Stimulated activated CD4-positive, alpha-beta T cell treated with anti-CD3 and anti-CD28 coated beads, TNF-alpha, amount 100 ng/mL, for 24 hours (primary cell): ENCODE results near the gene PPIL1.

ENCODE experiments used
- DNase-seq, 3 experiments: peaks; one replicate each; pipeline ENCODE4 v3.0.0-alpha.2; 2020; ENCODE audit warnings: low read depth in 3 of 3

PPIL1 gene

DNA sequence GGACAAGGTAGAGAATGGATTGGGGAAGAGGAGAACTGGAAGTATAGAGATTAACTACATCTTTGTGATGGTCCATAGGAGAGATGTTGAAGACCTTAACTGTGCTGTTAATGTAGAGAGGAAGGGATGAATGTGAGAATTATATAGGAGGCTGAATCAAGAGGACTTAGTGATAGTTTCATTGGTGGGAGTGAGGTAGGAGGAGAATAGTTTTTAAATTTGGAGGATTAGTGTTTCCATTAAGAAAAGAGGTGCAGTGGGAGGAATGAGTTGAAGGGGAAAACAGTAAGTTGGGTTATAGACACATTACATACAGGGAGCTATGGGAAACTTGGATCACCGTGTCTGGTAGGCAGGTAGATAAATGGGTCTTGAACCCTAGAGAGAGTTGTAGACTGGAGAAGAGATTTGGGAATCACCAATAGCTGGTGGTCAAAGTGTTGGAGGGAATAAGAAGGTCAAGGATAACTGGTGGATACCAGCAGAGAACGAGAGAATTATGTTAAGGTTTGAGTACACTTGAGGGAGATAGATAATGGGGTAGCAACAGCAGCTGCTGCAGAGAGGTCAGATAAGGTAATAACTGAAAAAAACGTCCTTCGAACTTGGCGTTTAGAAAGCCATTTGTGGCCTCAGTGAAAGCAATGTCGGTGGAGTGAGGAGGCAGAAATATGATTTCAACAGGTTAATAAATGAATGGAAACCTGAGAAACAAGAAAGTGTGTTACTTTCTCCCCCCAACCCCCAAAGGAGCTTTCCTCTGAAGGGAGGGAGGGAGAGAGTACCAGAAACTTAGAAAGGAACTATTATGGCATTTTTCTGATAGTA, 14.3 kb upstream of the PPIL1 start:
- no peak for DNase-seq

DNA sequence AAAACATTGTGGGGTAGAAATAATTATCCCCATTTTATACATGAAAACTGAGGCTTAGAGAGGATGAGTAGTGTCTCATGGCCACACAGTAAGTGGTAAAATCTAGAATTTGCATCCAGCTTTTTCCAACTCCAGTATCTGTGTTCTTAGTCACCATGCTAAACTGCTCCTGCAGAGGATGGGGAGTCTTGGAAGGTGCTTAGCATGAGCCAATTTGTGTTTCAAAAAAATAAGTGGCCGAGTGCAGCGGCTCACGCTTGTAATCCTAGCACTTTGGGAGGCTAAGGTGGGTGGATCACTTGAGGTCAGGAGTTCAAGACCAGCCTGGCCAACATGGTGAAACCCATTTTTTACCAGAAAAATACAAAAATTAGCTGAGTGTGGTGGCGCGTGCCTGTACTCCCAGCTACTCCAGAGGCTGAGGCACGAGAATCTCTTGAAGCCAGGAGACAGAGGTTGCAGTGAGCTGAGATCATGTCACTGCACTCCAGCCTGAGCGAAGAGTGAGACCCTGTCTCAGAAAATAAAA, 13.6 kb upstream of the PPIL1 start:
- no peak for DNase-seq

DNA sequence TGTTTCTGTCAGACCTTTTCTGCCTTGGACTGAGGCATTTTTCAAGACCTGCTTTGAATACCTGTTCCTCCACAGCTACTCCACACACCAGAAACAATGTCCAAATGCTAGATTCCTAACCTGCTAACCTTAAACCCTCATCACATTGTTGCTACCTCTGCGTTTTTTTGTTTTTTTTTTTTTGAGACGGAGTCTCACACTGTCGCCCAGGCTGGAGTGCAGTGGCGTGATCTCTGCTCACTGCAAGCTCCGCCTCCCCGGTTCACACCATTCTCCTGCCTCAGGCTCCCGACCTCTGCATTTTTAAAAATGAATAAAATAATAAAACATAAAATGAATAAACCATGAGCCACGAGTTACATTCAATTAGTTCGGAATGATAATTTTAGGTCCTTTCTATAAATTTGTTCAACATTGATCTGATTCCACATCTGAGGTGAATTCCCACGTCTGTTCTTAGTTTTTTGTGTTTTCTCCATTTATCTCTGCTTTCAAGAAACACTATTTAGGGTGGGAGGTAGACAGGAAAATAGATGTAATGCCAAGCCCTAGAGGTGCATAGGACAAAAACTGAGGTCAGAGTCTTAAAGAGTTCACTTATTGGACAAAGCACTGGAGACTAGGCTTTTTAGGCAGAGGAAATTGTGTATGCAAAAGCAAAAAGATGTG, 12.5 kb upstream of the PPIL1 start:
- DNase-seq, result no peak

DNA sequence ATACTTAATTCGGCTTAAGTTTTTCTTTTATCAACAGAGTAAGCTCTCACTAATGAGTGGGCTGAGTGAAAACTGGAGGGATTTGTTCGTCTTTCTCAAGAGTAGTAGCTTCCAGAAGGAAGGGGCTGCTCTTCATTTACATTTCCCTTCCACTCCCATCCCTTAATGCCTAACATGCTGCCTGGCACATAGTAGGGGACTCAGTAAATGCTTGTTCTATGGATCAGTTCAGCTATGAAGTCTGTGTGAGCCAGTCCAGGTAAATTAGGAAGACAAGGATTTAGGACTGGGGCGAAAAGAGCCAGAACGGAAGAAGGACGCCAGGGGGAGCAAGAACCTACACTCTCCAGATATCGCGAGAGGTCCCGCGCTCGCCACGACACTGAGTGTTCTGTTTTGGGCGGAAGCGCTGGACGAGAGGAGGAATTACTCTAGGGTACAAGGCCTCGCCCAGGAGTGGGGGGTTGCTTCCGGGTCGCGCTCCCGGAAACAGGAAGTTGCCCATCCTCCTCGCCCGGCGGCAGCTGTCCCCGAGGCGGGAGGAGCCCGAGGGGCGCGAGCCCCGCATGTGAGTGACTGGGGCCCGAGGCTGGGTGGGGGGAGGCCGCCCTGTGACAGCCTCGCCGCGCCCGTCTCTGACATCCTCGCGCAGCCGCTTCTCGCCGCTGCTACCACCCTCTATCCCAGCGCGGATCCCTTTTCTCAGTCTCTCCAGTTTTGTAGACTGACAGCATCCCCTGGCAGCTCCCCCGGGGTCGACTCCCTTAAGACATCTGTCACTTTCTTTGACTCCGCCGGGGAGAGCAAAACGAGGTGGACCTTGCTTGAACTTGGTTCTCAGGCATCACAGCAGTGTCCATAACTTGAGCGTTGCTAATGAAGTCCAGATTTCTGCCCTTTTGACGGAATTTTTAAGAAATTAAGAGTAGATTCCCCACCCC, 11.1 kb upstream of the PPIL1 start, which contains the start of gene C6orf89:
TSS of gene C6orf89 (plus strand) at position 492 of the 941 bp plus-strand sequence. CDS start 13,493 bp downstream, outside the sequence.
- DNase-seq, result peak; percentile 94 to 97 (median 96)

DNA sequence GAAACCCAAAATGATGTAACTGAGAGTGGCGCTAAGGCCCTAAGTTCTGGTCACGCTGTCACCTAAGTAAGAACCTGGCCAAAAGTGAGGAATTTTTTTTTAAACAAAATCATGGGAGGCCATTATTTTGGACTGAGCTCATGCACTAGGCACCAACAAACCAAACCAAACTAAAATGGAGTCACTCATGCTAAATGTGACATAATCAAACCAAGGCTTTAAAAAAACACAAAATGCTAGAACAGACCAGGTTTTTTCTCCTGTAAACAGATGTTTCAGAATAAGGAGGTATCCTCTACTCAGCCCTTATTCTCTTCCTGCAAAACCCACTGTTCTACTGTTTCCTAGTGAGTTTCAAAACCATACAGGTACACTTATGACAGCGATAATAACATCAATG, 10.0 kb upstream of the PPIL1 start:
- no peak for DNase-seq

DNA sequence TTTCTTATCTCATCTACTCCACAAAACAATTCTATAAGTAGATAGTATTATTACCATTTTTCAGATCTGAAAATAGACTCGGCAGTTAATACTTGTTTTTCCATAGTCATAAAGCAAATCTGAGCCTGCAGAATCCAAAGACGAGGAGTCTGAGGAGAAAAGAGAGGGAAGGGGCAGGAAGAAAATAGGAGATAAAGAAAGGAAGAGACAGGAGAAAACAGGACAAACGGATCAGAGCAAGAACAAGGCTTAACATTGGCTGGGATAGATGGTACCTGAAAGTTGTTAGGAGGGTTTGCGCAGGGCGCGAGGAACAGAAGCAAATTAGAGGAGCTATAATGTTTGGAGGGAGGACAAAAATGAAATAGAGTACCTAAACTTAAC, 639 bp upstream of the PPIL1 start:
- DNase-seq, result no peak

DNA sequence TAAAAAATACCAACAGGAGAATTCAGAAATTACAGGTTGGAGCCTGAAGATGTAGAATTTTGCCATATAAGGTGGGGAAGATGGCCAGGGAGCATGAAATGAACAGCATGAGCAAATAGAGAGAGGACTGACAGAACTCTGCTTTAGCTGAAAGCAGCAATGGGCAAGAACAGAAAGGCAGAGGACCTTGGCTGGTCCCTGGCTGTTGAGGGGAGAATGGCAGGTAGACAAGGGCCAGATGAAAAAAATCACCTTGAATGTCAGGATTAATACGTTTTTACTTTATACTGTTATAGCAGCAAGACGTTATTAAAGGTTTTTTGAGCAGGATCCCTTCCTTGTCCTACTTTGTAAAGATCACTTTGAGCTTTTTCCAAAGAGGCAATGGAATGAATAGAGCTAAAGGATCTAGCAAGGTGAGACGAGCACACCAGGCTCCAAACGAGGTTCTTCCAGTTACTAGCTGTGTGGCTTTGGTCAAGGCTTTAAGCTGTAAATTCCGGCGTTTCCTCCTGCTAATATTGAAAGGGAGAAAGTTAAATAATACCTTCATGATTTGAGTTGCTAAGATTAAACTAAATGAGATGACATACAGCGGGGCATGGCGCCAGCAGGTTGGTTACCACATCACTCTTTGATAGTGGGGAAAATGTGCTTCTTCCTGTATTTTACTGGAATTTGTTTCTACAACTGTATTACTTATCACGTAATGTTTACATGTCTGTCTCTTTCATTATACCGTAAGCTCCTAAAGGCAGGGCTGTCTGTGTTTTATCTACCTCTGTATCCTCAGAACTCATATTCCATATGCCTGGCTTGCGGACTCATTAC, 776 bp downstream of the PPIL1 start:
- no peak for DNase-seq

DNA sequence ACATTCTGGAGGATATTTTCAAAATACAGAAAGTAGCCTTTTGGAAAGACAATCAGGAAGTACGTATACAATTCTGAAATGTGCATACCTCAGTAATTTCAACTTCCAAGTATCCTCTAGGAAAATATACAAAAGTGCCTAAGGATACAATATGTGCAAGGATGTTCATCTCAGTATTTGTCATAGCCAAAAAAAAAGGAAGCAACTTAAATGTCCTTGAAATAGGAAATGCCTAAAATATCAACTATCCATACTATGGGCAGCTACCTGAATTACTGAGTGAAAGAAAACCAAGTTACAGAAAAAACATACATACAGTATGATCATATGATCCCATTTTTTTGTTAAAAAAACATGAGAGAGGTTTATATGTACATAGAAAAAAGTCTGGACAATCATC, 1.5 kb downstream of the PPIL1 start:
- DNase-seq, result no peak

DNA sequence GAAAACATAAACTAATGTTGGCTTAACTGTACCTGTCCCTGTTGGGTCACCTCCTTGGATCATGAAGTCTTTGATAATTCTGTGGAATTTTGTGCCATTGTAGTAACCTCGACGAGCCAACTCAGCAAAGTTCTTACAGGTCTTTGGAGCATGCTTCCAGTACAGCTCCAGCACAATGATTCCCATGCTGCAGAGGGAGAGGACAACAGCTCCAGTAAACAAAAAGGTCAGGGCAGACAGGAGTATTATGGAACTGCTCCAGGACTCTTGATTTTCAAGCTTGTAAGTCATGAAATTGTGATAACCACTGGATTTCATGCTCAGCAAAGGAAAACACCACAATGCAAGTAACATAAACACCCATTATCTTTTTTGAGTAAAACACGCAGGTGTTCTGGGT, 2.9 kb downstream of the PPIL1 start:
- DNase-seq, result no peak

DNA sequence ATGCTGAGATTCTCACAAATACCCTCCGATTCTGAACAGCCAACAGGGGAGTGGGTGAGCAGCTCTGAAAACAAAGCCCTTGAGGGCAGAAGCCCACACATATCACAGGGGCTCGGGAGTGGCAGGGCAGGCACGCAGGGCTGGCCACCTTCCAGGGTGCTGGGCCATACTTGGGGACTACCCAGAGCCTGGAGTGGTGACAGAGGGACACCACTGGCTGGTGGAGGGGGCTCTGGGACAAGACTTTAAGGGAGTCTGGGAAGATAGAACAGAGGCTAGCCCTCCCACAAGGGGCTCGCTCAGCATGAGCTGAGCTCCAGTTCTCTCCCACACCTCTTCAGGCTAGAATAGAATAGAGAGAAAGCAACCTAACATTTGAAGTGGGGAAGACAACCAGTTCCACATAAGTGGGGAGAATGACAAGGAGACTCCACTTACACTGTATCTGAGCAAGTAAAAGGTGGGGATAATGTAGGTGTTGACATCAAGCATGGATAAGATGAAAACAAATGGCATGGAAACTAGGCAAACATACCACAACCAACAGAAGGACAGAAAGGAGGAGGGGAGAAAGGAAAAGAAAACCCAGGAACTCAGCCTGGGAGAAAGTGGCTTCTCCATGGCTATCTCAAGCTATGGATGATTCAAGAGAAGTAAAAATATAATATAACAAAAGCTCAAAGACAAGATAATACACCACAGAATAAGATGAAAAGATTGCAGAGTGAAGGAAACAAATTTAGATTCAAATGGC, 7.0 kb downstream of the PPIL1 start:
- no peak for DNase-seq

DNA sequence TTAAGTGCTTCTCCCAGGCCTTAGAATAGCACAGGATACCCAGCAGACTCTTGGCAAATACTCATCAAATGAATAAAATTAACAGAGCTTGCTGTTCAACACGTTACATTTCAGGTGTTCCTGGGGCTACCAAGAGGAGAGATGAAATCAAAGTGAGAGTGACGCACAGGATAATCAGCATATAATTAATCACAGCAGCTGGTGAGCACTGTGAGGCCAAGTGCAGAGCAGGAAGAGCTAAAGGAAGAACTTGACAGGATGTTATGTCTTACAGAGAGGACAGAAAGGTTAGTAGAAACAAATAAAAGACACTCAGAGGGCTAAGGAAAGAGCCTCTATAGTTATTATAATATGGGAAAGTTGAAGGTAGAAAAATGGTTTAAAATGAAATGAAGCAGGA, 8.8 kb downstream of the PPIL1 start:
- DNase-seq, result no peak

DNA sequence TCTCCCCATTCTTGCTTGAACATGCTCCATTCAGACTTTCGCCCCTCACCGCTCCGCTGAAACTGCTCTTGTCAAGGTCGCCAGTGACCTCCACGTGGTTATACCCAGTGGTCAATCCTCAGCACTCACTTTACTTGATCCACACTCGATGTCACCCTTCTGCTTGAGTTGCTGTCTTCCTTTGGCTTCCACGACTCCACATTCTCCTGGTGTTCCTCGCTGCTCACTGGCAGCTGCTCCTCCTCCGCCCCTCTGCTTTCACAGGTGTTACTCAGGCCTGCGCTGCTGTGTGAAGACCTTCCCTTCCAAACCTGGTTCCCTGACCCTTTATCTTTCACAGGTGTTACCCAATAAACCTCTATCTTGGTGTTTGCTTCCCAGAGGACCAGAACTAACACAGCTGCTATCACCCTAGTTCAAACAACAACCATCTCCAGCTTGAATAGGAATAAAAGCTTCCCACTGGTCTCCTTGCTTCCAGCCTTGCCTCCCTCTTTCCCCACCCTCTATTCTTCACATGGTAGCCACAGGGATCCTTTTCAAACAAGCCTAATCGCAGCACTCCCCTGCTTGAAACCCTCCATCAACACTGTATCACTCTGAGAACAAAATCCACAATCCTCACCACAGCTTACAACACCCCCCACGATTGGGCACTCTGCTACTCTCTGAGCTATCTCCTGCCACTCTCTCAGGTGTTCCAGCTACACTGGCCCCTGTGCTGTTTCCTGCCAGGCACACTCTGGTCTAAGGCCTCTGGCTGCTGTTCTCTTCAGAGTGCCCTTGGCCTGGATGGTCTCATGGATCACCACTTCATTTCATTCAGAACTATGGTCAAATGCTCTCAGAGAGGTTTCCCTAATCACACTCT, 10.7 kb downstream of the PPIL1 start:
- DNase-seq, result no peak

DNA sequence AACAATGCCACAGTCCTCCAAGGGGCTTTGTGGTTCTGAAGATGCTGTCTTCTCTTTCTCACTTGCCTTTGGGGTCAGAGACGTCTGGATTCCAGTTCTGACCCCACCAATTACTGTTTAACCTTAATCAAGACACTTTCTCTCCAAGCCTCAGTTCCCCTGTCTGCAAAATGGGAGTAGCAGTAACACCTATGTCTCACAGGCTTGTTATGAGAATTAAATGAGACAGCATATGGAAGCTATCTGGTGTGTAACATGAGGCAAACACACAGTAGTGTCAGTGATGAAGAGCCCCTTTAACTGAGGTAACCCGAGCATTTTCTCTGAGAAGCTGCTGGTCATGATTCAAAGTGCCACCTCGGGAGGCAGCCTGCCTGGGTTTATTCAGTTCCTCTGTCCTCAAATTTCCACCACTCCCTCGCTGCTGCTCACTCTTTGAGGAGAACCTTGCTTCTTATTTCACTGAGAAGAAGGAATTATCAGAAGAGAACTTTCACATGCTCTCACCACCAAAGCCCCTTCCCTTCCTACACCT, 11.7 kb downstream of the PPIL1 start:
- DNase-seq, result no peak

DNA sequence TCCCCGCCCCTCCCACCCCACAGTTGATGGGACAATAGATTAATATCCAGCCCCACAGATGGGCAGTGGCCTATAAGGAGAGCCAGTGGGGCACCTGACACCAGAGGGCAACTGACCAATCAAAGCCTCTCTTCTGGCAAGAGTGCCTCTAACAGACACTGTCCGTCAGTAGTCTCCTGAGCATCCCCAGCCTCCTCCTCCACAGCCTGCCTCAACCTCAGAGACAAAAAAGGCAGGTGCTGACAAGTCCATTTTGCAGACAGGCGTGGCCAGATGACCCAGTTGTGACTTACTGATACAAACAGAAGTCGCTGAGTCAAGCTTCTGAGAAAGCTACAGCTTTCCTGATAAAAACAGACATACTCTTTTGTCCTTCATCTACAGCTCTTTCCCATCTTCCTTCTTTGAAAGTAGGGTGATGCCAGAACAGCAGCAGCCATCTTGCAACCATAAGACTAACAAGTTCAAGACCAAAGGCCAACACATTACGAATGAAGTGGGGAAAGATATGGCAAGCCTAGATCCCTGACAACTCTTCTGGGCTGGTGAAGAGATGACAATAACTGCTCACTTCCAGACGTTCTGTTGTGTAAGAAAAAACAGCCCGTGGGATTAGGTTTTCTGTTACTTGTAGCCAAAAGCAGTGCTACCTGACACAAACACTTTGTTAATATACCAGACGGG, 12.3 kb downstream of the PPIL1 start:
- no peak for DNase-seq

DNA sequence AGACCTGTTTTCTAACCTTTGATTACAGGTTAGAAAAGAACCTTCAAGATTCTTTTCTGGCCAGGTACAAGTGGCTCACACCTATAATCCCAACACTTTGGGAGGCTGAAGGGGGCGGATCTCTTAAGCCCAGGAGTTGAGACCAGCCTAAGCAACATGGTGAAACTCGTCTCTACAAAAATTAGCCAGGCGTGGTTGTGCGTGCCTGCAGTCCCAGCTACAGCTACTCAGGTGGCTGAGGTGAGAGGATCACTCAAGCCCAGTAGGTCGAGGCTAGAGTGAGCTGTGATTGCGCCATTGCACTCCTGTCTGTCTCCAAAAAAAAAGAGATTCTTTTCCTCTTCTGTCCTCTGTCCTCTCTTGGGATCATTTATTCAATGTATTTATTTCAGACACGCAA, 14.5 kb downstream of the PPIL1 start:
- DNase-seq, result no peak

DNA sequence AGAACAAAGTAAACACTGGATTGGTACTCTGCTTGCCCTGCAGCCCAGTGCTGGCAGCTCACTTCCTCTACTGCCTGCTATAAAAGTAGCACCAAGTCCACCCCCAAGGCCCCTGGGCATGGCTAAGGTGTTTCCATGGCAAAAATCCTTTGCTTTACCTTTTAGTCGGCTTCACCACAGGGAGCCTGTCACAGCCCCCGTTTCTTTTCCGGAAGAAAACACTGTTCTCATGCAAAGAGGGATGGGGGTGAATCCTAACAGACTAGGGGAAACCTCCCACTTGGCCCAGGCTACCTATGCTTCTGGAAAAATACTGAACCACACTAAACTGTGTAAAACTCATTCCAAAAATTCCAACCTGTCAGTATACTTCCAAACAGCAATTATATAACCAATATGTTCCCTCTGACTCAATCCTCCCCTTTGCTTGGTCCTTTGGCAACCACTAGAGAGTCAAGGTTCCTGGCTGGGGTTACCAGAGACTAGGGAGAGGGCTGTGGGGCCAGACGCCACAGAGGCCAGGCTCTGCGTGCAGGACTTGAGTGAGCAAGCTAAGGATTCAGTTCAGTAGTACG, 16.1 kb downstream of the PPIL1 start:
- DNase-seq, result no peak

DNA sequence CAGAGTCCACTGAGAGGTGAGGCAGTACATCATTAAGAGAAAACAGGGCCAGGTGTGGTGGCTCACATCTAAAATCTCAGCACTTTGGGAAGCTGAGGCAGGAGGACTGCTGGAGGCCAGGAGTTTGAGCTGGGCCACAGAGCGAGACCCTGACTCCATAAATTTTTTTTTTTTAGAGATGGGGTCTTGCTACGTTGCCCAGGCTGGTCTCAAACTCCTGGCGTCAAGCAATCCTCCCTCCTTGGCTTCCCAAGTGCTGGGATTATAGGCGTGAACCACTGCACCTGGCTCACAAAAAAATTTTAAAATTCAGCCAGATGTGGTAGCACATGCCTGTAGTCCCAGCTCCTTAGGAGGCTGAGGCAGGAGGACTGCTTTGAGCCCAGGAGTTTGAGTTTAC, 17.3 kb downstream of the PPIL1 start:
- no peak for DNase-seq

DNA sequence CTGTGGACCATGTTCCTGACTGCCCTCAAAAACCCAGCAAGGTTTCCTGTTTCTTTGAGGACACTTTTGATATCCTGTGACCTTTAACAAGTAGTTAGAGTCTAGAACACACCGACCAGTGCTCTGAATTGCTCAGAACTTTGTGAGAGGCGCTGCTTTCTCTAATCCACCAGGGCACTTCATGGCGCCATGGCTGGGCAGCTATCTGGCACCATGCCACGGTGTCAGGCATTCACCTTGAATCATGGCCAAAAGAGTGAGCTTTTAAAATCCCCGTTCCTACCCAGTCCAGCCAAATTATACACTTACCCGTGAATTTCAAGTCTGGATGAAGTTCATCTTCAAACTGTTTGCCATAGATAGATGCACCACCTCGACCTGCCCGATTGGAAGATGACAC, 18.3 kb downstream of the PPIL1 start:
- no peak for DNase-seq
